Kasumi-1 (cell line): ENCODE measurements around the gene MYO18A.
"Not testable (repeated sequence)": the region's sequence is repeated elsewhere in the genome, so short reads cannot be mapped to it uniquely, and the experiment has no call there.

ENCODE experiments used
- DNase-seq, 2 experiments: peaks; one replicate each; lab custom pipeline; 2025; lab: John Stamatoyannopoulos, UW

MYO18A gene, protein sequence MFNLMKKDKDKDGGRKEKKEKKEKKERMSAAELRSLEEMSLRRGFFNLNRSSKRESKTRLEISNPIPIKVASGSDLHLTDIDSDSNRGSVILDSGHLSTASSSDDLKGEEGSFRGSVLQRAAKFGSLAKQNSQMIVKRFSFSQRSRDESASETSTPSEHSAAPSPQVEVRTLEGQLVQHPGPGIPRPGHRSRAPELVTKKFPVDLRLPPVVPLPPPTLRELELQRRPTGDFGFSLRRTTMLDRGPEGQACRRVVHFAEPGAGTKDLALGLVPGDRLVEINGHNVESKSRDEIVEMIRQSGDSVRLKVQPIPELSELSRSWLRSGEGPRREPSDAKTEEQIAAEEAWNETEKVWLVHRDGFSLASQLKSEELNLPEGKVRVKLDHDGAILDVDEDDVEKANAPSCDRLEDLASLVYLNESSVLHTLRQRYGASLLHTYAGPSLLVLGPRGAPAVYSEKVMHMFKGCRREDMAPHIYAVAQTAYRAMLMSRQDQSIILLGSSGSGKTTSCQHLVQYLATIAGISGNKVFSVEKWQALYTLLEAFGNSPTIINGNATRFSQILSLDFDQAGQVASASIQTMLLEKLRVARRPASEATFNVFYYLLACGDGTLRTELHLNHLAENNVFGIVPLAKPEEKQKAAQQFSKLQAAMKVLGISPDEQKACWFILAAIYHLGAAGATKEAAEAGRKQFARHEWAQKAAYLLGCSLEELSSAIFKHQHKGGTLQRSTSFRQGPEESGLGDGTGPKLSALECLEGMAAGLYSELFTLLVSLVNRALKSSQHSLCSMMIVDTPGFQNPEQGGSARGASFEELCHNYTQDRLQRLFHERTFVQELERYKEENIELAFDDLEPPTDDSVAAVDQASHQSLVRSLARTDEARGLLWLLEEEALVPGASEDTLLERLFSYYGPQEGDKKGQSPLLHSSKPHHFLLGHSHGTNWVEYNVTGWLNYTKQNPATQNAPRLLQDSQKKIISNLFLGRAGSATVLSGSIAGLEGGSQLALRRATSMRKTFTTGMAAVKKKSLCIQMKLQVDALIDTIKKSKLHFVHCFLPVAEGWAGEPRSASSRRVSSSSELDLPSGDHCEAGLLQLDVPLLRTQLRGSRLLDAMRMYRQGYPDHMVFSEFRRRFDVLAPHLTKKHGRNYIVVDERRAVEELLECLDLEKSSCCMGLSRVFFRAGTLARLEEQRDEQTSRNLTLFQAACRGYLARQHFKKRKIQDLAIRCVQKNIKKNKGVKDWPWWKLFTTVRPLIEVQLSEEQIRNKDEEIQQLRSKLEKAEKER (N-terminal part only)

DNA sequence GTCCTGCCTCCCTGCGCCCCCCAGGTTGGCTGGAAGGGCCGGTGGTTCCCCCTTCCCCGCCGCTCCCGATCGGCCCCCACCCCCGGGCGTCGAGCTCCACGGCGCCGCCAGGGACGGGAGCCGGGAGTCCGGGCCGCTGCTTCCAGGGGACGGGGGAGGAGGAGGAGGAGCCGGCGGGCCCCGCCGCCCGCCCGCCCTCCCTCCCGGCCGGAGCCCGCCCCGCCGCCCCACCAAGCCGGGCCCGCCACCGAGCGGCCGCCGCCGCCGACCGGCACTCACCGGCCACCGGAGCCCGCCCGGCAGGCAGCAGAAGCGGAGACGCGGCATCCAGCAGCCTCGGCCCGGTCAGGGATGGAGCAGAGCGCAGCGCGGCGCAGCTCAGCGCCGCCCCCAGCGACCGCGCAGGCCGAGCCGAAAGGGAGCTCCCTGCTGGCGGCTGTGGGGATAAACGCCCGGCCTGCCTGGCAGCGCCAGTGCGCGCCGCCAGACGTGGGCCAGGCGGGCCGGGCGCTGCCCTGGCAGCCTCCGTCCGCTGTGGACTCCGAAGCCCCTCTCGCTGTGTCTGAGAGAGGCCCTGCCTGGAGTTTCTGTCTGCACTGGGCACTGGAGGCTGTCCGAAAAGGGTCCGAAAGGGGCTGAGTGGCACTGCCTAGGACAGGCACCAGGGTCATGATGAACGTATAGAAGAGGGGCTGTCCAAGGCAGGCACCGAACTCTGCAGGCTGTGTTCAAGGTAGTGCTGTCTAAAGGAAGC is at the start of gene MYO18A:
TSS of gene MYO18A (minus strand) at position 365 of the 754 bp plus-strand sequence. CDS start 13,458 bp downstream, outside the sequence.
- DNase-seq, result peak; percentile 64 to 66

DNA sequence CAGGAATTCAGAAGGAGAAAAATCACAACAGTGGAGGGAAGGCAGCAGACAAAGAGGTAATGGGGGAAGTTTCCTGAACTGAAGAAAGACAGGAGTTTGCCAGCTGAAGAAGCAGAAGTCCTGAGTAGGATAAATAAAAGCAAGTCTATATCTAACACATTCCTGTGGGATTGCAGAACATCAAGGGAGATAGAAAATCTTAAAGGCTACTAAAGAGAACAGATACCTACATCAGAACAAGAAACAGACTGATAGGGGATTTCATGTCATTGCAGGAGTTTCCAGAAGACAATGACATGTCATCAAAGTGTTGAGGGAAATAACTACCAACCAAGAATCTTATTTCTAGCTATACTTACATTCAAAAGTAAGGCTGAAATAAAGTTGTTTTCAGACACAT is 45.2 kb upstream of the MYO18A start:
- no peak for DNase-seq

DNA sequence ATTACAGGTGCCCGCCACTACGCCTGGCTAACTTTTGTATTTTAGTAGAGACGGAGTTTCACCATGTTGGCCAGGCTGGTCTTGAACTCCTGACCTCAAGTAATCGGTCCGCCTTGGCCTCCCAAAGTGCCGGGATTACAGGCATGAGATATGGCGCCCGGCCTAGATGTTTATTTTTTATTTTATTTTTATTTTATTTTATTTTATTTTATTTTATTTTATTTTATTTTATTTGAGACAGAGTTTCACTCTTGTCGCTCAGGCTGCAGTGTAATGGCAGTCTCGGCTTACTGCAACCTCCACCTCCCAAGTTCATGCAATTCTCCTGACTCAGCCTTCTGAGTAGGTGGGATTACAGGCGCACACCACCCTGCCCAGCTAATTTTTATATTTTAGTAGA is 41.1 kb upstream of the MYO18A start:
- not testable (repeated sequence) for DNase-seq

DNA sequence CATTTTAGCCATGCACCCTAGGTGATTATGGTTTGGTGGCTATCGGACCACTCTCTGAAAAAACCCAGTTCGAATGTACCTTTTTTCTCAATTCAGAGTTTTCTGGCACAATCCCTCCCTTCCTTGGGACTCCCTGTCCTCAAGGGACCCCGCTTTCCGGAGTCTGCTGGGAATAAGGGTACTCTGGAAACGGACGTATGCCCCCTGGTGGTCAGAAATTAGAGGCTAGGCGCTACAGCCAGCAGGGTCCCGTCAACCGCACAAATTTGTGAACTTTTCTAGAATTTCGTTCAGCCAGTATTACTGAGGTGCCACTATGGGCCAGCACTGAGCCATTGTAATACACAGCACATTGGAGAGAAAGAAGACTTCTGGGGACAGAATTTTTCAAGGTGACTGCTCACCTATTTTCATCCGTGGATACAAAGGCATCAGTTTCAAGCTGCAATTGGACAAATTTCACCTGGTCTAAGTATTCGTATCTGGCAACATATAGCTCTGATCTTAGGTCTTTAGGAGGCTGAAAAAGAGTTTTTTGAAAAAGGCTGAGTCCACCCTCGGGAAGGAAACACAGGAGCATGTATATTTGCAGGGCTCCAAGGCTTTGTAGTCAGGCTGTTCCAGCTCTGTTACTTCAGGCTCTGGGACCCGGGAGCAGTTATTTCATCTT is 39.3 kb upstream of the MYO18A start:
- DNase-seq, result peak; percentile 90 to 94

DNA sequence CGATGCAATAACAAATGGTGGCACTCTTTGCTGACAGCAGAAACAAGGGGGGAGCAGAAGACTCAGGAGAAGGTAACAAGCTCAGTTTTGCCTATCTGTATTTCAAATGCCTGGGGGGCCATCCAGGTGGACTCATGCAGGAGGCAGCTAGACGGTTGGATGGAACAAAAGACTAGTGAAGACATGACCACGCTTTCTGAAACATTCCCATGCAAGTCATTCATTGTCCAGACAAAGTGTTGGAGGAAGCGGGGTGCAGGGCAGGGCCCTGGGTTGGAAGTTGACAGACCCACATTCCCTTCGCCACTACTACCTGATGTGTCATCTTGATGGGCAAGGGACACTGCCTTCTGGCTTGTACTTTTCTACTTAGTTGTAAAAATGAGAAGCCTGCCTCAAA is 36.7 kb upstream of the MYO18A start:
- DNase-seq, result no peak

DNA sequence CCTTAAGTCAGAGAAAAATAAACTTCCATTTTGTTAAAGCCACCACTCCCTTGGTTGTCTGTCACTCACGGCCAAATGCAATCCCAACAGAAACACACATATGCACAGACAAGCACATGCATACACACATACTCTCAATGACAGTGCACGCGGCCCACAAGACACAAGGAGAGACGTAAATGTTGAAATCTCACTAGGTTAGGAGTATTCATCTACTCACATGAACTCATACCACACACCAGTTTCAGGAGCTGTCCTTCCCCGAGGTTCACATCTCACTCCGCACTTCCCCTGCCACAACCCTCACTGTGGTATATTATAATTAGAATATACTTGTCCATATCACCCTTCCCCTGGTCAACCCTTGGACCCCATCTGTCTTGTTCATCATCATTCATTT is 36.0 kb upstream of the MYO18A start:
- DNase-seq, result no peak

DNA sequence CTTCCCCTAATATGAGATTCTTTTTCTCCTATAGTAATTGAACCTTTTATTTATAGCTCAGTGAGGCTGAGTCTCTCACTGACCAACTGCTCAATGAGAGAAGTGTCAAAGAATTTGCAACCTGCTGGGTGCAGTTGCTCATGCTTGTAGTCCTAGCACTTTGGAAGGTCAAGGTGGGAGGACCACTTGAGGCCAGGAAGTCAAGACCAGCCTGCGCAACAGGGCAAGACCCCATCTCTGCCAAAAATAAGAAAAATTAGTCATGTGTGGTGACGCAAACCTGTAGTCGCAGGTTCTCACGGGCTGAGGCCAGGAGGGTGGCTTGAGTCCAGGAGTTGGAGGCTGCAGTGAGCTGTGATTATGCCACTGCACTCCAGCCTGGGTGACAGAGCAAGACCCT is 35.5 kb upstream of the MYO18A start:
- no peak for DNase-seq

DNA sequence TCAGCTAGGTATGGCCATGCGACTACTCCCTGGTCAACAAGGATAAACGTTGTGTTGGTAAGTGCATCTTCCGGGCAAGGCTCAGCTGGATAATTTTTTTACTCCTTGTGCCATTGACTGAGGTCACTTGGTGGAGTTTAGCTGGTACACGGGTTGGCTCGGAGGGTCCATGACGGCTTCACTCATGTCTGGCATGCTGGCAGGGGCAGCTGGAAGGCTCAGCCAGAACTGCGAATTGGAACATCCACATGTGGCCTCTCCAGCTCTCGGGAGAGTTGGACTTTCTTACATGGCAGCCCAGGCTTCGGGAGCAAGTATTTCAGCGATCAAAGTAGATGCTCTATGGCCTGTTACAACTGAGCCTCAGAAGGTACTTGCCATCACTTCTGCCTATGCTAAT is 35.0 kb upstream of the MYO18A start:
- DNase-seq, result no peak

DNA sequence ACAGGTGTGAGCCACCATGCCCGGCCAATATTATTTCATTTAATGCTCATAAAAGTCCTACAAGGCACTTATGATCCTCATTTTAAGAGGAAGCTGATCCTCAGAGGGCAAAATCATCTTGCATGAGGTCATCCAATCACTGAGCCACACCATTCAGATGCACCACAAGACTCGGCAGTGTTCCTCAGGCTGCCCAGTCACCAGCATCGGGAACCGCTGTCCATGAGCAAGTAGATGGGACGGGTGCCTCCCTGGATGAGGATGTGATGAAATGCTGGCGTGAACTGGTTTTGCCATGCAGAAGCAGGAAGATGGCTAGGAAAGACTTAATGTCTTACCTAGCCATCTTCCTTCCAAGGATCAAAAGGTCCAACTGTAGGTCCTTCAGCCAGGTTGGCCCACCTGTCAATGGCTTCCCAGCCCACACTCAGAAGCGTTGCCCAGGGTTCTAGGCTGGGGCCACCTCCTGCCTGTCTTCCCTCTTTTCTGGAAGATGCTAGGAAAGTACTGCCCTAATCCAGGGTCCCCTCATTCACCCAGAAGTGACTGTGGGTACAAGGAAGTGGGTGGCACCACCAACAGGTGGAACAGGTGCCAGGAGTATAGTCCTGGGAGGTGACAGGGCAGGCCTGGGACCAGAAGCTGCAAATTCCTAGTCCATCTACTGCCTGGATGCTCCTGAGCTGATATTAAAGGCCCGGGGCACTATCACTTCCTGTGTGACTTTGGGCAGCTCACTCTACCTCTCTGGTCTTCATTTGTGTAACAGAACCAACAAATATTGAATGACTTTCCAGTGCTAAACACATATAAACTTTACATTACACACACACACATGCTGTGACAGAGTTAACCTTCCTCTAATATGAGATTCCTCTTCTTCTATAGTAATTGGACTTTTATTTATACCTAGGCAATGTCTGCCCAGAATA is 34.3 kb upstream of the MYO18A start:
- no peak for DNase-seq

DNA sequence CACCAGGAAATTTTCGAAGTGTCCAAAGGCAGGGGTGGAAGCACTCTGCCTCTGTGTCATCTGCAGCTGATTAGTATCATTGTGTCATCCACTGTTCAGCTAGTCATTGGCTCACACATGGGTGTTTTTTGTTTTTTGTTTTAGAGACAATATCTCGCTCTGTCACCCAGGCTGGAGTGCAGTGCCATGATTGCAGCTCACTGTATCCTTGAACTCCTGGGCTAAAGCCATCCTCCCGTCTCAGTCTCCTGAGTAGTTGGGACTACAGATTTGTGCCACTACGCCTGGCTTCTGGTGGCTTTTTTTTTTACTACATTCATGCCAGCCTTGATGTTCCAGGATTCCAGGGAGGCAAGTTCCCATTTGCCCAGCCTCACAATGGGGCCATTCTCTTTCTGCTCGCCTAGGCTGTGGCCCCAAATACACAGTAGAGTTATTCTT is 32.5 kb upstream of the MYO18A start:
- no peak for DNase-seq

DNA sequence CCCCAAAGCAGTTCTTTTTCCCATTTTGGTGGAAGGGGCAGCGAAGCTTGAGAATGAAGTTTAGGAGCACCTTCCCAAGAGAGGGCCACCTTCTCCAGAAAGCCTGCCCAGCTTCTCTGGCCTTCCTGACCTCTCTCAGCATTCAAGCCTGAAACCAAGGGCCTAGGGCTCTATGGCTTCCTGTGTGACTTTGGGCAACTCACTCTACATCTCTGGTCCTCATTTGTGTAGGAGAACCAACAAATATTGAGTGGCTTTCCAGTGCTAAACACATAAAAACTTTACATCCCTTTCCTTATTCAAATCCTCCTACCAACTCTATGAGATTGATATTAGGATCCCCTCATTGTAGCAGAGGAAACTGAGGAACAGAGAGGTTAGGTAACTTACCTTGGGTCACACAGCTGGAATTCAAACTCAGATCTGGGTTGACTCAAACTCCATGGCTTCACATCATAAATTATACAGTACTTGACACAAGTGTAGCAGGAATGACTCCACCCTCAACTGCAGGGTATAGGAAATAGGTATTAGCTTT is 32.0 kb upstream of the MYO18A start:
- no peak for DNase-seq

DNA sequence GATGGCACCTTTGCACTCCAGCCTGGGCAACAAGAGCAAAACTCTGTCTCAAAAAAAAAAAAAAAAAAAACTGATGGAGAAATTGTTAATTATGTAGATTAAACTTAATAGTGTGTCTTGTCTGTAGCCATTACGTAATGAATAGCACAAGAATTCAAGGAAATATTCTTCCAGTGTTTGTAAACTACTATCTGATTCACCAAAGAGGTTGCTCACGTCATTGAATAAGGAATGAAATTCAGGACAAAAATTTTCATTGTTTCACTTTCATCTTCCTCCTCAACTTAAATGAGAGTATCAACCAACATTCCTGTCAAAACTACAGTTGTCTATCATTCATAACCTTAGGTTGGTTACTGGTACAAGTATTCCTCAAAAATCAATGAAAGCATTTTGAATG is 30.7 kb upstream of the MYO18A start:
- DNase-seq, result no peak

DNA sequence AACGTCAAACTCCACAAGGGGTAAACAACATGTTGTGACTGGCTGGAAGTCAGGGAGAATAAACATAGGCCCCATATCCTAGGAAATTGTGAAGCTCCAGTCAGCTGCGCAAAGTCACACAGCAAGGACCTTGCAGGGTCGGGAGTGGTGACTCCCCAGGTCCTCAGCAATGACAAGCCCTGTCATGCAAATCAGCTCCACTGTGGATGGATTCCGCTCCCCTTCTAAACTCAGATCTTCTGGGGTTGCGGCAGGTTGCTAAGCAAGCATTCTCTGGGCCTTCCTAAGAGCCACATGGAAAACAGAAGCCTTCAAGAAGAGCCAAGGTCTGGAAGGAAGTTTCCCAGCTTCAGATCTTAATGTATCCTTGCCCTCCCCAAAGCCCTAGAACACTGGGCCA is 28.9 kb upstream of the MYO18A start:
- DNase-seq, result no peak

DNA sequence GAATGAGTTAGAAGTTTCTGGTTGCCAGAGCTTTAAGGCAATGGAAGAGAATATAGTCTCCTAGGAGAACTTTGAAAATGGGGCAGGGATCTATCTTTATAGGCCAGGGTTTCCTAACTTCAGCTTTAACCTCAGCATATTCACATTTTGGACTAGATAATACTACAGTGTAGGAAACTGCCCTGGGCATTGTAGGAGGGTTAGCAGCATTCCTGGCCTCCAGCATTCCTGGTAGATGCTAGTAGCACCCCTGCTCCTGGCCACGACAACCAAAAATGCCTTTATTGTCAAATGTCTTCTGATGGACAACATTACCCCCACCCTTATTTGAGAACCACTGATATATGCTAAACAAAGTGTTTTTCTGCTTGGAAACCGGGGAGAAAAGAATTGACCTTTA is 27.8 kb upstream of the MYO18A start:
- DNase-seq, result no peak

DNA sequence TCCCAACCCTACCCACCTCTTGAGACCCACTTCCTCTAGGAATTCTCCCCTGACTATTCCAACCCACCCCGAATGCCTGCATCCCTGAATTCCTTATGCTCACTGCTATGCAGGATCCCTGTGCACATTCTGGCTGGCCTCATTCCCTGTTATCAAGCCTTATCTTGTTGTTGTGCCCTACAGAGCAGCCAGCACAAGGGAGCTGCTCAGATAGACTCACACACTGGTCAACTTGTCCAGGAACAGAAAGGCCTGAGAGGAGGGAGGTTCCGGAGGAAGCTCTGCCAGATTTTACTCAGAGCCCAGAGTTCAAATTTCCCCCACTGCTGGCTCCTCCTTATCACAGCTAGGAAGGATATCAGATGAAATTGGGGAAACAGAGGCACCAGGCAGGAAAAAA is 24.8 kb upstream of the MYO18A start:
- no peak for DNase-seq

DNA sequence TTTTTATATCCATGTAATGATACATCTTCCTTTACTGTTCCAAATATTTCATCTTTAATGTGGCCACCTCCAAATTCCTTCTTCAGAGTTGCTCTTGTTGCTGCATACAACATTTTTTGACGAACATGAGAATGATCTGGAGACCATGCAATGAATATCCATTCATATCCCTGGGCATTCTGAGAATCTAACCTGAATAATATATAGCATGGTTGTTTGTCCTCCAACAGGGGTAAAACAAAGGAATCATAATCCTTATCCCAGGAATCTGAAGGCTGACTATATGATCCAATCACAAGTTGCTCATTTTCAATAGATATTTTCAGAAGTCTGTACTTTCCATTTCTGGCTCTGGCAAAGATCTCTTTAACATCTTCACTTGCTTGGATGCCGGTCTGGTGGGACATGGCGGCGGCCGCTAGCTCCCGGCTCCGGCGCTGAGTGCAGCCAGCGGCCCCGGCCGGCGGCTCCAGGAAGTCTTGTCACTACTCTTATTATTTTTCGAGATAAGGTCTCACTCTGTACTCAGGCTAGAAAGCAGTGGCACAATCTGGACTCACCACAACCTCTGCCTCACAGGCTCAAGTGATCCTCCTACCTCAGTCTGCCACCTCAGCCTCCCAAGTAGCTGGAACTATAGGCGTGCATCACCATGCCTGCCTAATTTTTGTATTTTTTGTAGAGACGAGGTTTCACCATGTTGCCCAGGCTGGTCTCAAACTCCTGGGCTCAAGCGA is 24.0 kb upstream of the MYO18A start:
- not testable (repeated sequence) for DNase-seq

DNA sequence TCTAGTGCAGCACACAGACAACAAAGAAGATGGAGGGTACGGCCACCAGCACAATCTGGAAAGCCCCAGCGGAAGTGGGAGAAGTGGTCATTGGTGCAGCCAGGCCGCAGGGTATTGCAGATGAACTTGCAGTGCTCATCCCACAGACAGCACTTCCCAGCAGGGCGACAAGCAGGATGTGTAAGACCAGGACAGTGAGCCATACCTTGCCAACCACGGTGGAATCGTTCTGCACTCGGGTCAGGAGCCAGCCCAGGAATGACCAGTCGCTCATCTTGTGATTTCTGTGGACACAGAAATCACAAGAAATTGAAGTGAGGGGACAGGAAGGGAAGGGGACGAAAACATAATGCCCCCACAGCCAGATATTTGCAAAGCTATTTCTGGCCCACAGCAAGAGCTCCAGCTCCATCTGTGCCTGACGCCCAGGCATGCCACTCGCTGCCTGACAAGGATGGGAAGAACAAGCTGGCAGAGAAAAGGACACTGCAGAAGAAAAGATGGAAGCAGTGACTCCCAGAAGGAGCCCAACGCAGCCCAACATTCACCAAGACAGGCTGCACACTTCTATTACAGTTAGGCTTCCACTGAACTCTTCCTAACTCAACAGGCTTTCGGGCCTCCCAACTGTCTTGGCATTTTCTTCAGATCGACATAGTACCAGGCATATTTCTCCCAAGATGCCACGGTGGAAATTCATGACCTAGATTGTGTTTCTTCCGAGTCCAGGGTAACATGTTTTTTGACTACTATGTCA is 17.5 kb upstream of the MYO18A start:
- DNase-seq, result no peak
